ENCODE measurements around the gene LHPP.
A peak's percentile ranks its signal among the peaks of the same experiment; 100 is the strongest.

GRCh38 chr10:124534826-124535601 lies 73.4 kb downstream of the LHPP start:
- TF ChIP-seq CTCF (IDR thresholded peaks at IDR 0.05; ENCODE audit: low read depth, low read length, poor library complexity, severe bottlenecking): peak; percentile 9
- no peak for TF ChIP-seq EZH2phosphoT487 (IDR thresholded peaks at IDR 0.05; ENCODE audit: borderline replicate concordance, low read length)
